Measurements from ENCODE around the gene PLXND1.

The PLXND1 gene

DNA sequence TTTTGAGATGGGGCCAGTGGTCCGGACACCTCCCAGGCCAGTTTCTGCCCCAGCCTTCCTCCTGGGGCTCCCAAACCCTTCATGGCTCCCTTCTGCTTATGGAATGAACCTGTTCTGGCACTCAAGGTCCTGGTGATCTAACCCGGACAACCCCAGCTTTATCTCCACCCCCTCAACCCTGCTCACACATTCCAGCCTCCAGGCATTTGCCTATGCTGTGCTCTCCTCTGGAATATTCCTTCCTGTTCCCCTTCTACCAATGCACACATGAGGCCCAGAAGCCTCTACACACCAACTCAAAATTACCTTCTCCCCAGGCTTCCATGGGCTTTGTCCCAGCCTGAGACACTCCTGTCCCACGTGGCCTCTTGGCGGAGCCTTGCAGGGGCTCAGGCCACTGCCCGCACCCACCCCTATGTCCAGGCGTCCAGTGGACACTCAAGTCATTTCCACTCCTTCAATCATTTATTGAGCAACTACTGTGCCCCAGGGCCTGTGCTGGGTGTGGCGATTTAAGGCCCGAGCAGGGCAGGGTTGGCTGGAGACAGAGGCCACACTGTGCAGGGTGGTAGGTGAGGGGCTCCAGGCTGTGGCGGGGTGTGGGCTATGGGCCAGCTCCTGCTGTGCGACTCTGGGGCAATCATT, 18.8 kb downstream of the PLXND1 start:
- no peak for FAIRE-seq
- DNase-seq (ENCODE audit: insufficient read length, low spot score): no peak

DNA sequence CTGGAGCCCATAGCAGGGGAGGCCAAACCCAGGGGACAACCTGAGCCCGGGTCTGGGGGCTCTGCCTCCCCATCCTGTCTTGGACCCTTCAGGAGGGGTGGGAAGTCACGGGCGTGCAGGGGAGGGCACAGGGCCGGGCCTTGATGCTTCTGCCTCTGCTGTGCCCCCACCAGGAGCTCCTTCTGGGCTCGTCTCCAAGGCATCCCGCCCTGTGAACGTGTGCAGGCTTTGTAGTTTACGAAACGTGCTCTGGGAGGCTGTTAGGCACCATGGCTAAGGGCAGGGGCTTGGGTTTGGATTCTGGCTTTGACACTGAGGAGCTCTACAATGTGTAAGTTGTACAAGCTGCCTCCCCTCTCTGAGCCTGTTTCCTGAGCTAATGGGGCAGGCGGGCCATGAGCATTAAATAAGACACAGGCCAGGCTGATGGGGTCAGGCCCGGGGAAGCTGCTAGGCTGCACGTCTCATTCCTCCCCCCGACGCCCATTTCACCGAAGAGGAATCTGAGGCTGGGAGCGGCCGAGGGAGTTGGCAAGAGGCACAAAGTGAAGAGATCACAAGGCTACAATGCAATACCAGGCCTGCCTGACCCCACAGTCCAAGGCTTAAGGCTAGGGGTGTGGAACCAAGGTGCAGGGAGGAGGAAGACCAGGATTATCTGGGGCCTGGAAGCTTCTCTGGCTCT, 19.6 kb downstream of the PLXND1 start:
- no peak for DNase-seq (ENCODE audit: insufficient read length, low spot score)
- no peak for FAIRE-seq

DNA sequence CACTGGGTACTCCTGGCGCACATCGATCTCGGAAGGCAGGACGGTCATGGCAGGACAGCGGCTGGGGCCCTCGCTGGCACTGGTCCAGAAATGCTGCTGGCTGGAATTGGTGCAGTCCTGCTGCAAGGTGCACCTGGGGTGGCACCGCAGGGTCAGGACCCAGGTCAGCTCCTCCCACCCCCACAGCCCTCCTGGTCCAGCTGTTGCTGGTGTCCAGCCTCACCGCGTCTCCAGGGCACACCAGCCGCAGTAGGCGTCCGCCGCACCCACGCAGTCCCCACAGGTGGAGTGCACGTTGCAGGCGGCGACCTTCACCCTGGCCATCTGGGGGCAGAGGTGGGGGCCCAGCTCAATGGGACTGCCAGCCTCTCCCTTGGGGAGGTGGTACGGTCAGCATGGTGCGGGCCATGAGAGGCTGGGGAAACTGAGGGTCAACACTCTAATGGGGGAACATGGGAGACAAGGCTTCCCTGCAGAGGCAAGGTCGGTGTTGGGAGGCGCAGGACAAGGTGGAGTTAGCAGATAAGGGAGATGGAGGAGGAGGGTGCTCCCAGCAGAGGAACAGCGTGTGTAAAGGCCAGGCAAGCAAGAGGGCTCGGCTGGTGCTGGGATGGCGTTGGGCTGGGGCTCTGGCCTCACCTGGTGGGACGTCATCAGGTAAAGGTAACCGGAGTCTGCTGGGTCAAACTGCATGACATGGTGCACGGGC, 20.4 kb downstream of the PLXND1 start:
- no peak for DNase-seq (ENCODE audit: insufficient read length, low spot score)
- FAIRE-seq: no peak

DNA sequence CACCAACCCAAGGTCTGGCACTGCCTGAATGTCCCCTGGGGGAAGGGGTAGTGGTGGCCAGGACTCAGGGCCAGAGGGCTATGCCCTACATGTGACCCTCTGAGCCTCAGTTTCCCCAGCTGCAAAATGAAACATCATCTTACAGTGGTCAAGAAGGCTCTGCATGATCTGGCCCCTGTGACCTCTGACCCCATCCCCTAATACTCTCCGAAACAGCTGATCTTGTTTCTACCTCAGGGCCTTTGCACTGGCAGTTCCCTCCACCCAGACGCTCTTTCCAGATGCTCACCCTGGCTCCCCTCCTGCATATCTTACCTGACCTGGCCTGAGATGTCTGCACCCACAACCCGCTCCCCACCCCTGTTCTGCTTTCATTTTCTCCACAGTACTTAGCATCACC, 21.8 kb downstream of the PLXND1 start:
- DNase-seq (ENCODE audit: insufficient read length, low spot score) (no peak), FAIRE-seq (no peak)

DNA sequence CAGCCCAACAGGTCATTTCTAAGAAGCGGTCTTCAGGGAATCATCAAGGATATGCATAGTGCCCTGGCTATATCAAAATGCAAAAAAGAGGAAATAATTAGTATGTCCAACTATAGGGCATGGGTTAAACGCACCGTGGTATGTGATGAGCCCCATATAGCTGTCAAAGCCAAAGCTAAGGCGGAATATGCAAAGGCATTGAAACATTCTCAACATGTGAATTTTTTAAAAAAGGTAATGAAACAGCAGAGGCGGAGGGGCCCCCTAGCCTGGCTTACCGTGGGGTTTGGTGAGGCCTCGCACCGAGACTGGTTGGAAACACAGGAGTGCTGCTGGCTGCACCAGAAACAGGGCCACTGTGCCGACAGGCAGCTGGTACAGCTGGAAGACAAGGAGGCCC, 23.2 kb downstream of the PLXND1 start:
- no peak for FAIRE-seq
- no peak for DNase-seq (ENCODE audit: insufficient read length, low spot score)

DNA sequence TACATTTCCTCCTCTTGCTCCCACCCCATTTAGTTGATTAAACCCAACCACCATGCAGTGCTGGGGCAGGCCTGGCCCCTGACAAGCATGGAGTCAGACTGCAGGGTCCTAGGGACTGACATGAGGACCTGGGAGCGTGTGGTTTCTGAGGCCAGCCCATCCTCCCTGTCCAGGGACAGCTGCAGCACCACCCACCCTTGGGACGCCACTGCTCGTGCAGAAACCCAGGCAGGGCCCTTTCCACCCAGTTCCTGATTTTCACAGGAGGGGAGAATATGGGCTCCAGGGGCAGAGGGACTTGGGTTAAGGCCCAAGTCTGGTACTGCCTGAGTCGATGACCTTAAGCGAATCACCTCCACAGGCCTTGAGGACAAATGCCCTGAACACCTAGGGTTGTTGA, 23.7 kb downstream of the PLXND1 start:
- DNase-seq (ENCODE audit: insufficient read length, low spot score): no peak
- no peak for FAIRE-seq

DNA sequence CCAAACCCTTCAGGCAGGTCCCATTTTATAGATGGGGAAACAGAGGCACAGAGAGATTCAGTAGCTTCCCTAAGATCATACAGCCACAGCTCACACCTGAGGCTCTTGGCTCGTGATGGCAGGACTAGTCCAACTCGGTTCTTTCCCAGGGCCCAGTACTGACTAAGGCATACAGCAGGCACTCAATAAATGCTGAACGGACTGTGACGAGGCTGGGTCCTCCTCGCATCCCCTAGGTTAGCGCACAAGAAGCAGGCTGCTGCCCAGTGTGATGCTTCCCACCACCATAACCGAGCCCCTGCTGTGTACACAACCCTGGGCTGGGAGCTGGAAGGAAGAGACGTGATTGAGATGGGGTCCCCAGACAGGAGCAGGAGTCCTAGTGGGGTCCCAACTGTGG, 24.9 kb downstream of the PLXND1 start:
- FAIRE-seq (no peak), DNase-seq (ENCODE audit: insufficient read length, low spot score) (no peak)

DNA sequence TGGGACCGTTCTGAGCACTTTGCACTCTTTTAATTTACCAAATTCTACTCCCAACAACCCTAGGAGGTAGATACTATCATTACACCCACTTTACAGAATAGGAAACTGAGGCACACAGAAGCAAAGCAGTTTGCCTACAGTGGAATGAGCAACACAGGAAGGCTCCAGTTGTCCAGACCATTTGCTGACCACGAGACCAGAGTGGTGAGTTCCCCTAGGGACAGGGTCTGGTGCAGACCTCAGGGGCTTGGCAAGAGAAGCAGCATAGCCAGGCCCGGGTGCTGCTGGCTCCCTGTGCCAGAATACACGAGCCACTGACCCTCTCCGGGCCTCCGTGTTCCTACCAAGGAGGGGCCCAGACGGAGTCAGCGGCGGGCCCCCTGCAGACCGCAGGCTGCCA, 26.5 kb downstream of the PLXND1 start:
- FAIRE-seq: no peak
- no peak for DNase-seq (ENCODE audit: insufficient read length, low spot score)

DNA sequence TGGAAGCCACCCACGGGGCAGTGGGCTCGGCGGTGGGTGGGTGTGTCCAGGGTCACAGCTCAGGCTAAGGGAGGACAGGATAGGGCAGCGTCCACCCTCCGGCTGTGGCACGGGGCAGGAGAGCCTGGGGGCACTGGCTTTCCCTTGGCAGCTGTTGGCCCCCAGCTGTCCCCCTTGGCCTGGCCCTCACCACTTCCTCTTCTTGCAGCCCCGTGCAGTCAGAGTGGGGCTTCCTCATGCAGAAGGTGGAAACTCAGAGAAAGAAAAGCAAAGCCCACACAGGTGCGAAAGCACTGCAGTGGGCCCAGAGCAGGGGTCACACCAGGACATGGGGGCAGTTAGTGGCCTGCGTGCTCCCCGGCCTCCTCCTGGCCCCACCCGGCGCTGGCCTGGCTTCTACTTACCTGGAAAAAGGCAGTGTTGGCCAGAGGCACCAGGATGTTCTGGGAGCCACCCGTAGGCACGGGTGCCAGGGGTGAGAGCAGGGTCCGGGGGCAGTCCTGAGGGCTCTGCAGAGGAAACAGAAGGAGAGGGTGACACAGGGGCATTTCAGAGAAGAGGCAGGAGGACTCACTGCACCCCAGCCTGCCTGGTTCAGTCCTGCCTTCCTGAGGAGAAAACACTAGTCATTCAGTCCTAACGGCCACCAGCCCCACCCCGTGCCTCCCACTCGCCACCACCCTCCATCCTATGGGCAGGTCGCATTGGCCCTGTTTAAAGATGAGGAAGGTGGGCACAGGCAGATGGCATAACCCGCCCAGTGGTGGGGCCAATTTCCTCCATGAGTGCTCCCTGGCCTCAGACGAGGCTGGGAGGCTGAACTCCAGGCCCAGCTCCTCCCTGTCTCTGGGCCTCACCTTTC, 28.3 kb downstream of the PLXND1 start:
- DNase-seq (ENCODE audit: insufficient read length, low spot score) (peak; percentile 79), FAIRE-seq (peak; percentile 56)

DNA sequence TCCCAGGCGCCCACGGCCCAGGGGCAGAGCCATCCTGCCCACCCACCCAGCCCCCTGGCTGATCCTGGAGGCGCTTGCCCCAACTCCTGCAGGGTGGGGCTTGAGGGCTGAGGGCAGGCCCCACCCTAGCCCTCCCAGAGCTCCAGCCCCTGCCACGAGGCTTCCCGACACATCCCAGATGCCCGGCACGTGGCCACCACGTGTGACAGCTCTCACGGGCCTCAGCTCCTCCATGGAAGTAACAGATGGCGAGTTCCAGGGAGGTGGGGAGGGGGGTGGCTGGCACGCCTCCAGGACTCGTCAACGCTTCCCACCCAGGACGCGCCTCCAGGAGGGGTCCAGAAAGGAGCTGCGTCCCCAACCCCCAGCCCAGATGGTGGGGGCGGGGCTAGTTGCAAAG, 29.1 kb downstream of the PLXND1 start:
- no peak for DNase-seq (ENCODE audit: insufficient read length, low spot score)
- no peak for FAIRE-seq

DNA sequence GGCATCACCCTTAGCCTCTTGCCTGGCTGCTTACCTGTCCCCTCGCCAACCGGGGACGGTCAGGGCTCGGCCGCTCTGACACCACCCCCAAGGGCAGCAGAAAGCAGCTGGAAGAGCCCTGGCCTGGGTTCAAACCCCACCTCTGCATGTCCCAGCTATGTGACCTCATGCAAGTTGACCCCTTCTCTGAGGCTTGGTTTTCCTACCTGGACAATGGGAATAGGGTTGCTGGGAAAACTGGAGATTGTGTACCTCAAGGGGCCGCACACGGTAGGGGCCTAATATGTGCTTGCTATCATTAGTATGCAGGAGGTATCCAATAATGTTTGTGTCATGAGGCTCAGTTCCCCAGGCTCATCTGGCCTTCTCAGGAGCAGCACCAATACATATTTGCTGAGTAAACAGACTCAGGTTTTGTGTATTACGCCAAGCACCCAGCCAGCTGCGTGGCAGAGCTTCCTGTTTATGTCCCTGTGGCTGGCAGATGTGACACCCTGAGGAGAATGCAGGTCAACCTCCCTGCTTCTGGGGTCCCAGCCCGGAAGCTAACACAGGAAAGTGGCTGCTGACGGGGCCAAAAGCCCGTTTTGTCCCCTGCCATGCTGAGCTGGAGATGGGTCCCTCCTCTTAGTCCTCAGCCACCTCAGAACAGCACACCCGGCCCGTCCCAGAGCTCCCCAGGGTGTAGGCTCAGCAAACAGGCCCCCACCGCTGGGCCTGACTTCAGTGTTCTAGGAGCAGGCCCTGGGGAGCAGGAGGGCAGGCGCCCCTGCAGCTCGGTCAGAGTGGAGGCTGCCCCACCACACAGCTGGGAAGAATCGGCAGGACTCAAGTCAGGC, 29.7 kb downstream of the PLXND1 start:
- peak; percentile 35 for FAIRE-seq

DNA sequence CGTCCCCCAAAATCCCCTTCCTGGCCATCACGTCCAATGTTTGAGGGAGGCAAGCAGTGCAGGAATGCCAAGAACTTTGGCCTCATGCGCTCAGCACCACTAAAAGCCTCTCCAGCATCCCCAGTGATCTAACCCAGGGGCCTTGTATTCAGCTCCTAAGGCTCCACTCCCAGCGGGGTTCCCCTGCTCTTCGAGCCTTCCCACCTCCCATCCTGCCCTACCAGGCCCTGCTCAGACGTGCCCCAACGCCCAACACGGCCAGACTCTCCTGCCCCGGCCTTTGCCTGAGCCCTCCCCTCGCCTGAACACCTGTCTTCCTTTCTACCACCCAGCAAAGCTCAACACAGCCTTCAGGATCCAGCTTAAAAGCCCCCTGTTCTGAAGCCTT, 30.5 kb downstream of the PLXND1 start:
- no peak for FAIRE-seq
- no peak for DNase-seq (ENCODE audit: insufficient read length, low spot score)

More for the DNA sequence above, 29.7 kb downstream of the PLXND1 start:
- peak; percentile 74 for DNase-seq (ENCODE audit: insufficient read length, low spot score)

DNA sequence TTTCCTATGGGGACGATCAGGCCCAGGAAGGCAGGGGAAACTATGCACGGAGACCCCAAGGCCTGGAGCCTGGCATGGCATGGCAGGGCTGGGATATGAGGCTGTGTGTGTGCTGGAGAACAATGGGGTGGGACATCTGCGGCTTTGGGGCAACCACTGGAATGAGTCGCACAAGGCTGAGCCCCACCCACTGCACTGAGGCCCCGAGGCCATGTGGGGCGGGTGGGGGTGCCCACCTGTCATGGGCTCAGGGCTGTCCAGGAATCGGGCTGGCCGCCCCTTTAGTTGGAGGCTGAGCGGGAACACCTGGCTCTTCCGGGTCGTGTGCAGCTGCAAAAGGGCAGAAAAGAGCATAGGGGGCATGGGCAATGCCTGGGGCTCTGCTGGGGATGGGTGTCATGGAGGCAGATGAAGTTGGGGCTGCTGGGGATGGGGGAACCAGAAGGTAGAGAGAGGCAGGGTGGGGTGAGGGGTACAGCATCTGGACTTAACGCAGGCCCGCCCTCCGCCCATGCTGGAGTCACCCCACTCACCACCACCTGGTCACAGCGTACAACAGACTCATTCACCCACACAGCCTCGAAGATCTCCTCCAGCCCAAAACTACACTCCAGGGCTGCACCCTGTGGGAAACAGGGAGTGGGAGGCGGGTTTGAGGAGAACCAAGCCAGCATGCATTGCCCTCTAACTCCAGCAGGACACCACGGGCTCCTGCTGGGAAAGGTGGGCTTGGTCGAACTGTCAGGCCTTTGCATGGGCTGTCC, 31.1 kb downstream of the PLXND1 start:
- FAIRE-seq: no peak

DNA sequence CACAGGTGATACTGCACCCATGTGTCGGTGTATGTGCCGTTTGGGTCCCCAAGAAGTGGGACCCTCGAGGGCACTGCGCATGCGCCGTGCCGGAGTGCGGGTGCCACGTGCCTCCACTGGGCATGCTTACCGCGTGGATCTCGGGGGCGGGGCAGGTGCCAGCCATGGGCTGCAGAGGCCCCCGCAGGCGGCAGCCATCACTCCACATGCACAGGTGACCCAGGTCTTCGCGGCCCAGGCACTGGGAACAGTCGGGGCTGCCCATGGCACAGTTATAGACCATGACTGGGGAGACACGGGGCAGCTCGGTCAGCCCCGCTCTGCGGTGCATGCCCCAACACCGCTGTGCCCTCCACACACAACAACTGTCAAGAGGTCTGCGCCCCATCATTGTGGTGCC, 32.3 kb downstream of the PLXND1 start:
- DNase-seq (ENCODE audit: insufficient read length, low spot score) (no peak), FAIRE-seq (no peak)

More for the DNA sequence above, 31.1 kb downstream of the PLXND1 start:
- DNase-seq (ENCODE audit: insufficient read length, low spot score): no peak

DNA sequence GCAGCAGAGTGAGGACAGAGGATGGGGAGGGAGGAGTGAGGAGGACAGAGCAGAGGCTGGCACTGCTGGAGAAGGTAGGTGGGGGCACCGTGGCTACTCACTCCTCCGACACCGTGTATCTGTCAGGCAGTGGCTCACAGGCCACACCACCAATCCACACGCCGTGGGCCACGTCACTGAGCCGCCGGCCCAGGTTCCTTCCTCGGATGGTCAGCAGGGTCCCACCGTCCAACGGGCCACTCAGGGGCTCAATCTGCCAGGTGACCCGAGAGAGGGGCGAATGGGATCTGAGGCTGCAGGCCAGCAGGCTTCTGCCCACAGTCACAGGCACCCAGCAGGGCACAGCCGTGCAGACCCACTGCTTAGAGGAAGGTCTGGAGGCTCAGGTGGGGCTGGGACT, 33.0 kb downstream of the PLXND1 start:
- DNase-seq (ENCODE audit: insufficient read length, low spot score) (no peak), FAIRE-seq (no peak)

DNA sequence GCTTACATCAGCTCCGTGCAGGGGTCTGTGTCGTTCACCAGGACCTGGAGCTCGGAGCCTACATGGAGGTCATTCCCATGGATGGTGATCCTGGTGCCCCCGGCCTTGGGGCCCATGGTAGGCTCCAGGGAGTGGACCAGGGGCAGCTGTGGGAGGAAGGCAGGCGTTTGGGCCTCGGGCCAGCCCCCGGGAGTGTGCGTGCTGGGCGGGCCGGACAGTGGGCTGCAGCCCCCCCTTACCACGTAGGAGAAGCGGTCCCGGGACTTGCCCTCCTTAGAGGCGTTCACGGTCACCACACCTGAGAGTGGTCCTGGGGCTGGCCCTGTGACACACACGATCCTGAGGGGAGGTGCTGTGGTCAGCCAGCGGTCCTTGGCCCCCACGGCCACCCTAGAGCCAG, 33.9 kb downstream of the PLXND1 start:
- FAIRE-seq: no peak
- DNase-seq (ENCODE audit: insufficient read length, low spot score): no peak

DNA sequence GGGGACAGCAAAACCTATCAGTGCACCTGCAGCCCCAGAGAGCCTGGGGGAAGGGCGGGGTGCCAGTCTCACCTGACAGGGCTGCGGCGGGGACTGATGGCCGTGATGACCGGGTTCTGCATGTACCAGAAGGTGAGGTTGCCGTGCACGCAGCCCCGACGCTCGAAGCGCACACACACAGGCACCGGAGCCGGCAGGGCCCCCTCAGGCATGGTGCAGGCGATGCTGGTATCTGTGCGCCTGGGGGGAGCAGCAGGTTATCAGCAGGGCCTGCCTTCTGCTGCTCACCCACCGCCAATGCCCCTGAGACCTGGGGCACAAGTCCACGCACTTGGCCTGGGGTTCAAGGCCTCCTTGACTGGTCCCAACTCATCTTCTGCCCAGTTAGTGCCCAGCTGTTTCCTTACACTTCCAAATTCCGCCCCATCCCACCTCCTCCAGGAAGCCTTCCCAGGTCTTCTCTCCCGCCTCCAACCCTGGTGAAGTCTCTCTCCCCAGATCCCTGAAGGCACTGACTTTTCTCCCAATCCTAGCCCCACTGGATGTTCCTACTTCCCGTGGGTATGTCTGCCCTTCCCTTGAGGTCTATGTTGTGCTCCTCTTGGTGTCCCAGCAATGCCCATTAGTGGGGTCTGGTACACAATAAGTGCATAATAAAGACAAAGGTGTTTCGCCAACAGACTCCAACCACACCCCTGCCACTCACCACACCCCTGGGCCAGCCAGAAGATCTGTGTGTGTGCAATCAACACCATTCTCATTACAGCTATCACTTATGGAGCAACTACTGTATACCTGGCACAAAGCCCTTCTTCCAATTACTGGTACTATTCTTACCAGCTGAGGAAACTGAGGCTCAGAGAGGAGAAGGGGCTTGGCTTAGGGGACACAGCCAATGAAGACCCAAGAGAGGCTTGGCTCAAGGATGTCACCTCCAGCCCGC, 34.6 kb downstream of the PLXND1 start:
- no peak for FAIRE-seq
- no peak for DNase-seq (ENCODE audit: insufficient read length, low spot score)

DNA sequence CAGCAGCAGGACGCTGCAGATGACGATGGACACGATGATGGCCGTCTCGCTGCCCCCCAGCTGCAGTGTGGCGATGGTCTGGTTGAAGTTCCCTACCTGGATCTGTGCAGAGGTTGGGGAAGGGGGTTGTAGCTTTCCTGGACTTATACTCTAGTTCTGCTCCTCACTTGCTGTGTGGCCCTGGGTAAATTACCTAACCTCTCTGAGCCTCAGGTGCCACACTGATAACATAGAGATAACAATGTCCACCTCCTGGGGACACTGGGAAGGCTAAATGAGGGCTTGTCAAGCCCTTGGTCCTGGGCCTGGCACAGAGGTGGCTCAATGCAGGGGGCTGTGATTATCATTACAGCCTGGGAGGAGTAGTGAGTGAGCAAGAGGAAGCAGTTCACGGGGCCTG, 36.6 kb downstream of the PLXND1 start:
- DNase-seq (ENCODE audit: insufficient read length, low spot score) (no peak), FAIRE-seq (no peak)
